Hepatic stellate cell (primary cell): ENCODE results near the gene ATP5ME.
"Not testable (repeated sequence)": the region's sequence is repeated elsewhere in the genome, so short reads cannot be mapped to it uniquely, and the experiment has no call there.

Experiments
- DNase-seq: peaks from one replicate; pipeline ENCODE4 v3.0.0; 2011; ENCODE audit warnings: low spot score

The ATP5ME gene

GRCh38 chr4:674172-675035 is at the start of gene ATP5ME, which contains the start of gene MYL5:
ATP5ME (minus strand) TSS chr4:674276; CDS start chr4:674247, 29 bp downstream.
MYL5 (plus strand) TSS chr4:674542; CDS start chr4:678027, 3,485 bp downstream.
- peak; percentile 100 for DNase-seq

- no peak for DNase-seq
These were observed 48.8 kb upstream of the ATP5ME start for GRCh38 chr4:722851-723360.

- DNase-seq: no peak
These were observed 48.2 kb upstream of the ATP5ME start for GRCh38 chr4:722169-722725.

GRCh38 chr4:721261-722168 is 47.4 kb upstream of the ATP5ME start:
- DNase-seq: peak; percentile 41

GRCh38 chr4:720111-720860 is 46.2 kb upstream of the ATP5ME start:
- DNase-seq: no peak

GRCh38 chr4:718460-718859 is 44.4 kb upstream of the ATP5ME start:
- DNase-seq: no peak

- DNase-seq: no peak
These were observed 43.7 kb upstream of the ATP5ME start for GRCh38 chr4:717601-718320.

GRCh38 chr4:714087-714486 is 40.0 kb upstream of the ATP5ME start:
- no peak for DNase-seq

- no peak for DNase-seq
These were observed 39.0 kb upstream of the ATP5ME start for GRCh38 chr4:712916-713632.

- DNase-seq: no peak
These were observed 38.0 kb upstream of the ATP5ME start for GRCh38 chr4:712093-712492.

- no peak for DNase-seq
These were observed 36.8 kb upstream of the ATP5ME start for GRCh38 chr4:710916-711315.

- no peak for DNase-seq
These were observed 36.0 kb upstream of the ATP5ME start for GRCh38 chr4:710116-710515.

- DNase-seq: no peak
These were observed 35.3 kb upstream of the ATP5ME start for GRCh38 chr4:709348-709747.

GRCh38 chr4:708631-708933 is 34.5 kb upstream of the ATP5ME start:
- DNase-seq: no peak

- DNase-seq: no peak
These were observed 34.0 kb upstream of the ATP5ME start for GRCh38 chr4:707929-708630.

GRCh38 chr4:706834-707598 is 32.9 kb upstream of the ATP5ME start:
- no peak for DNase-seq

GRCh38 chr4:706083-706633 is 32.1 kb upstream of the ATP5ME start:
- not testable (repeated sequence) for DNase-seq

- peak; percentile 100 for DNase-seq
These were observed 31.4 kb upstream of the ATP5ME start, which contains the start of gene PCGF3 for GRCh38 chr4:705278-706082. PCGF3 (plus strand) TSS chr4:705832; CDS start chr4:733681, 27,849 bp downstream.
